Subcutaneous abdominal adipose tissue (tissue), 5 donors: ENCODE data around the gene SFT2D3.

Experiments
- H3K27ac ChIP-seq: one replicate; pipeline ENCODE4 v1.7.0; 2013; ENCODE audit warnings: low read depth, mild to moderate bottlenecking, inconsistent platforms, low read length, moderate library complexity
- H3K27me3 ChIP-seq, 5 donors: one replicate each; pipeline ENCODE4 v1.7.0; 2013; ENCODE audit warnings: low read length in 5 of 5, inconsistent platforms in 1 of 5; ENCODE audit not compliant: control insufficient read depth in 5 of 5, insufficient read depth in 4 of 5
- H3K36me3 ChIP-seq, 5 donors: one replicate each; pipeline ENCODE4 v1.7.0; 2013; ENCODE audit warnings: low read length in 5 of 5; ENCODE audit not compliant: control insufficient read depth in 5 of 5, insufficient read depth in 5 of 5
- H3K4me1 ChIP-seq, 5 donors: one replicate each; pipeline ENCODE4 v1.7.0; 2013; ENCODE audit warnings: low read length in 5 of 5, mild to moderate bottlenecking in 3 of 5, moderate library complexity in 1 of 5; ENCODE audit not compliant: control insufficient read depth in 5 of 5, insufficient read depth in 5 of 5
- H3K4me3 ChIP-seq, 5 donors: one replicate each; pipeline ENCODE4 v1.7.0; 2013; ENCODE audit warnings: low read length in 5 of 5, low read depth in 1 of 5
- H3K9ac ChIP-seq, 5 donors: one replicate each; pipeline ENCODE4 v1.7.0; 2013; ENCODE audit warnings: low read length in 5 of 5, mild to moderate bottlenecking in 4 of 5, moderate library complexity in 3 of 5
- H3K9me3 ChIP-seq, 5 donors: one replicate each; pipeline ENCODE4 v1.7.0; 2013; ENCODE audit warnings: low read length in 5 of 5; ENCODE audit not compliant: control insufficient read depth in 5 of 5
- donor health status: healthy.
- donor health status: healthy.
- donor health status: healthy.
- donor health status: healthy.
- donor health status: healthy.

Gene SFT2D3

DNA sequence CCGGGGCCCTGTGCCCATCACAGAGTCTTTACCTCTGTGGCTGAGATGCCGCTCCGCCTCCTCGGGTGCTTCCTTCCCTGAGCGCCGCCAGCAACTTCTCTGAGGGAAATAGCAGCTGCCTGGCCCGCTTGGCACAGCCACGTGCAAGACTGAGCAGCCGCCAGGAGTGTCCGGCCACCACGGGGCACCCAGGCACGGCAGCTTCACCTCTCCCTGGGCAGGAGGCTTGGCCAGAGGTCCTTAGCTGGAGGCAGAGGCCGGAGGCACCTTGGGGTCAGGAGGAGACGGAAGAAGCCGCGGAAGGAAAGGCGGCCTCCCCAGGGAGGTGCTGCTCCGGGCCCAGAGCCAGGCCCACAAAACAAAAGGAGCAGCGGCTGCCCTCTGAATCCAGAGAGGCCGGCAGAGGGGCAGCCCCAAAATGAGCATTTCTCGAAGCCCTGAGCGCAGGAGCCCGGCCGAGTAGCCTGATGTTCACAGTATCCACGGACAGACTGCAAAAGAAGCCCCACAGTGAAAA is 20.0 kb upstream of the SFT2D3 start:
- H3K4me3 ChIP-seq = peak overlapping the region in 4 of 5 donors; percentile 1 to 62 (median 55)
- H3K9ac ChIP-seq = peak overlapping the region in 3 of 5 donors; percentile 6 to 33 (median 27)
- H3K36me3 ChIP-seq = no peaks in the 10 kb centered on the region
- H3K27ac ChIP-seq = peak overlapping the region; percentile 57
- H3K9me3 ChIP-seq = no peaks in the 10 kb centered on the region
- no peaks in the 10 kb centered on the region for H3K27me3 ChIP-seq
- H3K4me1 ChIP-seq = peaks cover 0 to 74% (median 29%) of the 10 kb centered on the region in 5 donors

DNA sequence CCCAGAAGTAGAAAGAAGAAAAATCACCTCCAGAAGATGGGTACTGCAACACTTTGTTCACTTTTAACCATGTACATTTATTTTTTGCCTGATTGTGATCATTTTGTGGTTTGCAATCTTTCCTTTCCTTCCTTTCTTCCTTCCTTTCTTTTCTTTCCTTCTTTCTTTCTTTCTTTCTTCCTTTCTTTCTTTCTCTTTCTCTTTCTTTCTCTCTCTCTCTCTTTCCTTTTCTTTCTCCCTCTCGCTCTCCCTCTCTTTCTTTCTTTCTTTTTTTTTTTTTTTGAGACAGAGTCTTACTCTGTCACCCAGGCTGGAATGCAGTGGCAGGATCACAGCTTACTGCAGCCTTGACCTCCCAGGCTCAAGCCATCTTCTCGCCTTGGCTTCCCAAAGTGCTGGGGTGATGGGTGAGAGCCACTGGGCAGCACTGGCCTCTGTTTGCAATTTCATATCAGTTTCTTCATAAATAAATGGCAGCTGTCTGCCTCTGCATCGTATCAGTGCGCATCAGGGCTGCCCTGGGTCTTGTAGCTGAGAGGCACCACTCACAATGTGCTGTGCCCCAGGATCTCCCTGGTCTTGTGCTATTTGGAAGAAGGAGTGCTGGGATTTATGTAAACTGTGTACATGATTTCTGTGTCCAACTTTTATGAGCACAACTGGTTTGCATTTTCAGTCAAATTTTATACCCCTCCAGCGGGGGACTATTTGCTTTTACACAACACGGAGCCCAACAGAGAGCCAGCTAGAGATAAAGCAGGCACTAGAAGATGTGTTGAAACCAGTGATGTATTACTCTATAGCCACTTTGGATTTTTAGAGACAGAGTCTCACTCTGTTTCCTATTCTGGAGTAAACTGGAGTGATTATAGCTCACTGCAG is 19.1 kb upstream of the SFT2D3 start:
- no peak overlapping the region for H3K27ac ChIP-seq

DNA sequence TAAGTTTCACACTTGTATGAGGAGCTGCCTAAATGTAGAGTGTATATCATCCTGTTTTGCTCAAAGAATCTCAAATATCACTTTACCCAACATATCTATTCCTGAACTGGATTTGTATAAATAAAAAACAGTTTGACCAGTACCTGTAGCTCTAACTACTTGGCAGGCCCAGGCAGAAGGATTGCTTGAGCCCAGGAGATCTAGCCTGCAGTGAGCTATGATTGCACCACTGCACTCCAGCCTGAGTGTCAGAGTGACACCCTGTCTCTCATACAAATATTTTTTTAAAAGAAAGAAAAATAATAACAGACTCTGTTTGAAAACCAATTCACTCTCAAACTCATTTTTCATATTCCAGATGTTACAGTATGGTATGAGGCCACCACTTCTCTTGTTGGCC is 18.2 kb upstream of the SFT2D3 start:
- H3K27ac ChIP-seq = no peak overlapping the region
- H3K4me1 ChIP-seq = peaks cover 0 to 58% (median 25%) of the 10 kb centered on the region in 5 donors
- no peak overlapping the region for H3K4me3 ChIP-seq
- no peak overlapping the region for H3K9ac ChIP-seq
- H3K27me3 ChIP-seq = no peaks in the 10 kb centered on the region
- no peaks in the 10 kb centered on the region for H3K9me3 ChIP-seq
- H3K36me3 ChIP-seq = no peaks in the 10 kb centered on the region

More for the DNA sequence above, 19.1 kb upstream of the SFT2D3 start:
- Histone ChIP-seq H3K4me3 (no peak overlapping the region), H3K36me3 (no peaks in the 10 kb centered on the region), H3K27me3 (no peaks in the 10 kb centered on the region), H3K9me3 (no peaks in the 10 kb centered on the region), H3K9ac (no peak overlapping the region), H3K4me1 (peaks cover 0 to 66% (median 25%) of the 10 kb centered on the region in 5 donors)

DNA sequence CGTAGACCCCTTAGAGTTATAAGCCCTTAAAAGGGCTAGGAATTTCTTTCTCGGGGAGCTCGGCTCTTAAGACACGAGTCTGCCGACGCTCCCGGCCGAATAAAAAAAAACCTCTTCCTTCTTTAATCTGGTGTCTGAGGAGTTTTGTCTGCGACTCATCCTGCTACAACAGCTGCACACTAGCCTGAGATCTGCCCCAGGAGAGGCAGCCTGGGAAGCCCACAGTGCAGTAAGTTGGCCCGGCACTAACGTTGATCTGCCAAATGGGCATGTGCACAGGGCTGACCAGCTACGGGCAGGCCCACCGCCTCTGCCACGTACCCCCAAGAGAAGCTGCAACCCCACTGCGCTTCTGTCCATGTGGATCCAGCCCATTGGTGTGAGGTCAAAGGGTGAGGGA is 17.5 kb upstream of the SFT2D3 start:
- H3K4me3 ChIP-seq = no peak overlapping the region
- no peaks in the 10 kb centered on the region for H3K36me3 ChIP-seq
- no peak overlapping the region for H3K27ac ChIP-seq
- peaks cover 0 to 51% (median 25%) of the 10 kb centered on the region in 5 donors for H3K4me1 ChIP-seq
- H3K9me3 ChIP-seq = peaks cover 0 to 4% (median 0%) of the 10 kb centered on the region in 5 donors
- no peaks in the 10 kb centered on the region for H3K27me3 ChIP-seq
- no peak overlapping the region for H3K9ac ChIP-seq

DNA sequence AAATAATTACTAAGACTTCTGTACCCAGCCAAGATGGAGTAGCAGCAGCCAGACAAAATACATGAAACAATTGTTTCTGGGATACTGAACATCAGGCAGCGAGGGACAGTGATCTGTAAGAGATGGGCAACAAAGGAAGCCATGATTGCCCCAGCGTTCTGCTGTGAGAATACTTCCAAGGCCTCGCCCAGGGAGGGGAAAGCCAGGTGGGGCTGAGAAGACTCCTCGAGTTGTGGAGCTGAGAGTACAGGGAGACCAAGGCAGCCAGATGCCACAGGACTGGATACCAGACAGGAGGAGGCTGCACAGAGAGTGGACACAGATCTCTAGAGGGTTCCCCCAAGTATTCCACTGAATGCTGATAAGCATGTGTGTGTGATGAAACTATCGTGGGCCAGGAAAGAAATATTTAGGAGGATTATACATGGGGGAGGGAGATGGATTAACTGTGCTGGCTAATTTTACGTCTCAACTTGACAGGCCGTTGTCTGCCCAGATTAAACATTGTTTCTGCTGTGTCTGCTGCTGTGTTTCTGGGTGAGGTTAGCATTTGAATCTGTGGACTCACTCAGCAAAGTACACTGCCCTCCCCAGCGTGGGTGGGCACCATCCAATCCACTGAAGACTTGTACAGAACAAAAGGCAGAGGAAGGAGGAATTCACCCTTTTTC is 15.8 kb upstream of the SFT2D3 start:
- no peaks in the 10 kb centered on the region for H3K27me3 ChIP-seq
- H3K4me1 ChIP-seq = peaks cover 0 to 34% (median 23%) of the 10 kb centered on the region in 5 donors
- no peak overlapping the region for H3K9ac ChIP-seq
- no peak overlapping the region for H3K27ac ChIP-seq
- H3K36me3 ChIP-seq = no peaks in the 10 kb centered on the region
- H3K9me3 ChIP-seq = peaks cover 0 to 8% (median under 1%) of the 10 kb centered on the region in 5 donors
- no peak overlapping the region for H3K4me3 ChIP-seq

DNA sequence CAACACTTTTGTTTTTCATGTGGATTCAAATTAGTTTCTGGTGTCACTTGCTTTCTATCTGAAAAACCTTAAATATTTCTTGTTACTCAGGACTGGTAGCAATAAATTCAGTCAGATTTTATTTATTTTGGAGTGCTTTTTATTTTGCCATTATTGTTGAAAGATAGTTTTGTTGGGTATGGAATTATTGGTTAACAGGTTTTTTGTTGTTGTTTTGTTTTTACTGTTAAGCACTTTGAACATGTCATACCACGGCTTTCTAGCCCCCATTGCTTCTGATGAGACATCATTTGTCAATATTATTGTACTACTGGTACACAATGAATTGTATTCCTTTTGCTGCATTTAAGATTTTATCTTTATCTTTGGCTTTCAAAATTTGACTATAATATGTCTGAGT is 12.9 kb upstream of the SFT2D3 start:
- H3K4me1 ChIP-seq = peaks cover 0 to 6% (median 6%) of the 10 kb centered on the region in 5 donors
- H3K27me3 ChIP-seq = no peaks in the 10 kb centered on the region
- no peak overlapping the region for H3K9ac ChIP-seq
- no peaks in the 10 kb centered on the region for H3K36me3 ChIP-seq
- no peak overlapping the region for H3K4me3 ChIP-seq
- H3K9me3 ChIP-seq = peaks cover 0 to 10% (median 4%) of the 10 kb centered on the region in 5 donors
- H3K27ac ChIP-seq = no peak overlapping the region

DNA sequence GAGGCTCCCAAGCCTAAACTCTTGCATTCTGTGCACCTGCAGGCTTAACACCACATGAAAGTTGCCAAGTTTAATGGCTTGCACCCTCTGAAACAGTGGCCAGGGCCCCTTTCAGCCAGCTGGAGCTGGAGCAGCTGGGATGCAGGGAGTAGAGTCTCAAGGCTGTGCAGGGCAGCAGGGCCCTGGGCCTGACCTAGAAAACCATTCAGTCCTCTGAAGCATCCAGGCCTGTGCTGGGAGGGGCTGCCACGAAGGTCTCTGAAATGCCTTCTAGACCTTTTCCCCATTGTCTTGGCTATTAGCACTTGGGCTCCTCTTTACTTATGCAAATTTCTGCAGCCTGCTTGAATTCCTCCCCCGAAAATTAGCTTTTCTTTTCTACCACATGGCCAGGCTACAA is 10.6 kb upstream of the SFT2D3 start:
- Histone ChIP-seq H3K9me3 (peaks cover 0 to 10% (median 4%) of the 10 kb centered on the region in 5 donors), H3K4me3 (no peak overlapping the region), H3K36me3 (no peaks in the 10 kb centered on the region), H3K27ac (no peak overlapping the region), H3K27me3 (no peaks in the 10 kb centered on the region), H3K4me1 (peaks cover 0 to 7% (median 5%) of the 10 kb centered on the region in 5 donors), H3K9ac (no peak overlapping the region)

DNA sequence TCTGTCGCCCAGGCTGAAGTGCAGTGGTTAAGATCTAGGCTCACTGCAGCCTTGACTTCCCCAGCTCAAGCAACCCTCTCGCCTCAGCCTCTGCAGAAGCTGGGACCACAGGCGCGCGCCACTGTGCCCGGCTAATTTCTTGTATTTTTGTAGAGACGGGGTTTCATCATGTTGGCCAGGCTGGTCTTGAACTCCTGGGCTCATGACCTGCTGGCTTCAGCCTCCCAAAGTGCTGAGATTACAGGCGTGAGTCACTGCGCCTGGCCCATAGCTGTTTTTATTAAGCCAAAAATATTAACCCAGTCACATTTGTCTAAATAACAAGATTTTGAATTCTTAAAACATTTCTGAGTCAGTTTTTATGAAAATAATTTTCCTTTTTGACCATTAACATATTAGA is 6.3 kb upstream of the SFT2D3 start:
- Histone ChIP-seq H3K36me3 (no peaks in the 10 kb centered on the region), H3K9ac (peak overlapping the region in 1 of 5 donors; percentile 37), H3K27me3 (no peaks in the 10 kb centered on the region), H3K9me3 (peaks cover 0 to 10% (median 4%) of the 10 kb centered on the region in 5 donors), H3K27ac (peak overlapping the region; percentile 70), H3K4me3 (peak overlapping the region in 2 of 5 donors; percentile 51 to 60), H3K4me1 (peaks cover 0 to 9% (median 5%) of the 10 kb centered on the region in 5 donors)

DNA sequence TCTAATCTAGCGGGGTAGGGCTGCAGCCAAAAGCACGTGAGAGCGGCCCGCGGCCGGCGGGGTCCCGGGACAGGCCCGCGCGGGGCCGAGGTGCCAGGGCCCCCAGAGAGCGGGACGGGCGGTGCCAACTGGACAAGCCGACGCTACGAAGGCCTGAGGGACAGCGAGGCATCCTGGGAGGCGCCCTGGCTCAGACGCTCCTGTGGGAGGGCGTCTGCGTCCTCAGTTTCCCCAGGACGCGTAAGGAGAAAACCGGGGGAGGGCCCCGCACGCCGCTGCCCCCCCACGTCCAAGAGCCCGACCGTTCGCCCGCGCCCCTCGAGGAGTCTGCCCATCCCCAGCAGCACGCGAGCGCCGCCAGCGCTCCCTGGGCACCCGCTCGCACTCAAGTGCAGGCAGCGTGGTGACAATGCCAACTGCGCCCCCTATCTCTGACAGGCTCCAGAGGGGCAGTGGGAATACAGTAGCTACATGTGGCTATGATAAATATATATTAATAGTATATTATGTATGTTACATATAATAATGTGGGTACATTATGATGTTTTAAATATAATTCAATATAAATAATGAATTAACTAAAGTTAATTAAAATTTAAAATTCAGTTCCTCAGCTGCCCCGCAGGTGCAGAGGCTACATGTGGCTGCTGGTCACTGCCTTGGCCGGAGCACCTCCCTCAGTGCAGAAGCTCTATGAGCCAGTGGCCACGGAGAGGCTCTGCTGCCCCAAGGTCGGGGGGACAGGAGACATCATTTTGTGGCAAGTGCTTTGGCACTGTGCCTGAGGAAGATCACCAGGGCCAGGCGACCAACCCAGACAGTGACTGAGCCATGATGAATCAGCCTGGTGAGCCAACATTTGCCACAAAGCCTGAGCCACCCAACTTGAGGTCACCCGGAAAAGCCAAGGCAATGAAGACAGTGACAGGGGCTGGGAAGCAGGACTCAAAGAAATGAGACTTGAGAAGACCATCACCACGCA is 5.5 kb upstream of the SFT2D3 start:
- no peaks in the 10 kb centered on the region for H3K27me3 ChIP-seq
- peak overlapping the region; percentile 70 for H3K27ac ChIP-seq
- H3K4me3 ChIP-seq = peak overlapping the region in 4 of 5 donors; percentile 51 to 60 (median 52)
- H3K36me3 ChIP-seq = no peaks in the 10 kb centered on the region
- H3K9me3 ChIP-seq = peaks cover 0 to 5% (median under 1%) of the 10 kb centered on the region in 5 donors
- peak overlapping the region in 1 of 5 donors; percentile 37 for H3K9ac ChIP-seq
- H3K4me1 ChIP-seq = peaks cover 2 to 15% (median 10%) of the 10 kb centered on the region in 5 donors
